GM12874 (cell line): ENCODE measurements around the gene VCX.

Source experiments
- TF ChIP-seq, protein P1 (sequence below): IDR thresholded peaks from 2 replicates; pipeline ENCODE4 v1.5.1; 2011; ENCODE audit warnings: low read depth, mild to moderate bottlenecking, control low read depth, low read length, moderate library complexity; ENCODE audit not compliant: insufficient read depth

Gene VCX

DNA sequence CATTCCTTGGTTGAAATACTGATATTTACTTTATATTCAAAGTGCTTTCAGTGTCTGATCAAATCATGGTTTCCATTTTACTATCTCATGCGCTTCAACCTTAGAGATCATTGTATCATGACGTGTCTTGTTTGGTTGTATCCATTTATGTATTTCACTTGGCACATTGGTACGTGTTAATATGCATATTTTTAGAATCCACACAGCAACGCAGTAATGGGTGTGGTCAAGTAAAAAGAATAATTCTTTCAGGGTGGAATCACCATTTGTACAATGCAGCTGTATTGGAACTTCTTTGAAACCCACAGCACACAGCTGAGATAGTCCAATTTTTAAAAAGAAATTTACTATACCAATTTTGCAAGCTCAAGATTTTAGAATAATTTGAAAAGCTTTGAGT lies 29.1 kb downstream of the VCX start:
- TF ChIP-seq, protein P1, sequence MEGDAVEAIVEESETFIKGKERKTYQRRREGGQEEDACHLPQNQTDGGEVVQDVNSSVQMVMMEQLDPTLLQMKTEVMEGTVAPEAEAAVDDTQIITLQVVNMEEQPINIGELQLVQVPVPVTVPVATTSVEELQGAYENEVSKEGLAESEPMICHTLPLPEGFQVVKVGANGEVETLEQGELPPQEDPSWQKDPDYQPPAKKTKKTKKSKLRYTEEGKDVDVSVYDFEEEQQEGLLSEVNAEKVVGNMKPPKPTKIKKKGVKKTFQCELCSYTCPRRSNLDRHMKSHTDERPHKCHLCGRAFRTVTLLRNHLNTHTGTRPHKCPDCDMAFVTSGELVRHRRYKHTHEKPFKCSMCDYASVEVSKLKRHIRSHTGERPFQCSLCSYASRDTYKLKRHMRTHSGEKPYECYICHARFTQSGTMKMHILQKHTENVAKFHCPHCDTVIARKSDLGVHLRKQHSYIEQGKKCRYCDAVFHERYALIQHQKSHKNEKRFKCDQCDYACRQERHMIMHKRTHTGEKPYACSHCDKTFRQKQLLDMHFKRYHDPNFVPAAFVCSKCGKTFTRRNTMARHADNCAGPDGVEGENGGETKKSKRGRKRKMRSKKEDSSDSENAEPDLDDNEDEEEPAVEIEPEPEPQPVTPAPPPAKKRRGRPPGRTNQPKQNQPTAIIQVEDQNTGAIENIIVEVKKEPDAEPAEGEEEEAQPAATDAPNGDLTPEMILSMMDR, result no peak

DNA sequence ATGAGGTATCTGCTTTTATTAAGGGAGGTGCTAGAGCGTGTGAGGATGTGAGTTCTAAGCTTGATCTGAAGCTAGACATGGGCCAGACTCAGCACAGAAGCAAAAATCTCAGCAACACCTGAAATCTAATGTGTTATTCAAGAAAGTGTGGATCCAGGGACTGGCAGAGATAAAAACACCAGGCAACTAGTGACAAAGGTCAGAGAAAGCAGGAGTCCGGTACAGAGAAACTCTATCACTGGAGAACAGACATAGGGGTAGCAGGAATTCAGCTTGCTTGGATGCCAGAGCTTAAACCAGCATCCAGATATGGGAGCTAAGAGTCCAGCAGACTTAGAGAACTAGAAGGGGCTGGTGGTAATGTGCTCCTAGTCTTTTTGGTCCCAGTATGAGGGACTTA lies 34.0 kb downstream of the VCX start:
- TF ChIP-seq, protein P1, result no peak

GRCh38 chrX:7889135-7889534 lies 46.2 kb downstream of the VCX start:
- TF ChIP-seq, protein P1, result no peak

DNA sequence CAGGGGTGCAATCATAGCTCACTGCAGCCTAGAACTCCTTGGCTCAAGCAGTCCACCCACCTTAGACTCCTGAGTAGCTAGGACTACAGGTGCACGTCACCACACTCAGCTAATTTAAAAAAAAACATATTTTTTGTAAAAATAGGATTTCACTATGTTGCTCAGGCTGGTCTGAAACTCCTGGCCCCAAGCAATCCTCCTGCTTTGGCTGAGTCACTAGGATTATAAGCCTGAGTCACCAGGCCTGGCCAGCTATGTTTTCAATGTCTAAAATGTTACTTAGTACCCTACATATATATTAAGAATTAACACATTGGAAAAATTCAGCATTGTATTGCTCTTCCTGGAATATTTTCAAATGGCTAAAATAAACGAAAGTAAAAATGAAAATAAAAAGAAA lies 46.7 kb downstream of the VCX start:
- TF ChIP-seq, protein P1, result no peak

DNA sequence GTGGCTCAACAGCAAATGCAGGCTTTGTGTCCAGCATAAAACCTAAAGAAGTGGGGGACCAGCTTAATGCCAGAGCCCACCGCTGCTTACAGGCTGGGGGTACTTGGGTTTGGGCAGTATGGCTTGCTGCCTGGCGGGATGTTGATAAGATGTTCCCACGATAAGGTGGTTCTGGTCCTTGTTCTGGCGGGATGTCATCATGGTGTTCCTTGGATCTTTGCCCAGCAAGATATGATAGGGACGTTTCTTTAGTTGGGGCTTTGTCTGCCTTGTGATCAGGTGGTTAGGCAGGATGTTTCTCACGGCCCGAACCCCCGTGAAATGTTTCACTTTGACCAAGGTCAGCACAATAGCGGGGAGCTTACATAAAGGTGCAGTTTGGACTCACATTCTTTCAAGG lies 49.0 kb downstream of the VCX start:
- TF ChIP-seq, protein P1, result no peak
